Cardiac muscle cell (in vitro differentiated cells and primary cell): ENCODE measurements around the gene GOLGA6L26. TPM values are rescaled to one million over a fixed set of nuclear protein-coding genes. Genes with fewer than 3 reads are reported as not detected.
"Not testable (repeated sequence)": the region's sequence is repeated elsewhere in the genome, so short reads cannot be mapped to it uniquely, and the experiment has no call there.

Experiments
- DNase-seq, 2 donors: peaks; one replicate each; pipeline versions ENCODE4 v3.0.0 to v3.0.0-alpha.2; 2010 to 2017; ENCODE audit warnings: low read depth in 1 of 2, low spot score in 1 of 2
- H3K27ac ChIP-seq: fragments of 200-600 bp; sonication (generic); 2 replicates; pipeline ENCODE4 v1.5.1; 2016
- H3K27me3 ChIP-seq: fragments of 200-600 bp; sonication (generic); 2 replicates; pipeline ENCODE4 v1.6.0; 2016; ENCODE audit warnings: control low read depth
- H3K36me3 ChIP-seq: fragments of 200-600 bp; sonication (generic); 2 replicates; pipeline ENCODE4 v1.5.1; 2016; ENCODE audit warnings: control low read depth
- H3K4me1 ChIP-seq: fragments of 200-600 bp; sonication (generic); 2 replicates; pipeline ENCODE4 v1.8.1; 2017; ENCODE audit warnings: low read depth, mild to moderate bottlenecking, mixed run types
- H3K4me3 ChIP-seq: fragments of 200-600 bp; sonication (generic); 2 replicates; pipeline ENCODE4 v1.5.1; 2016; ENCODE audit warnings: mild to moderate bottlenecking
- H3K9me3 ChIP-seq: fragments of 200-600 bp; sonication (generic); 2 replicates; pipeline ENCODE4 v1.5.1; 2017; ENCODE audit warnings: low read depth, mild to moderate bottlenecking, control low read depth
- polyA plus RNA-seq: library from polyadenylated mRNA; unstranded; fragments of >200 nt; fragmentation: Nextera tagmentation; extraction: Ambion mirVana; gene quantifications from 2 replicates; pipeline ENCODE4 v1.2.1, GENCODE V29; 2016
- total RNA-seq: library from RNA; depleted of rRNA; stranded (reverse); fragments of >200 nt; gene quantifications from 2 replicates; pipeline ENCODE4 v1.2.3, GENCODE V29; 2016
- TF ChIP-seq, protein P1 (sequence below): IDR thresholded peaks from 2 replicates; pipeline ENCODE4 v1.5.1; 2012; ENCODE audit warnings: low read depth, mild to moderate bottlenecking, low read length

The GOLGA6L26 gene, protein sequence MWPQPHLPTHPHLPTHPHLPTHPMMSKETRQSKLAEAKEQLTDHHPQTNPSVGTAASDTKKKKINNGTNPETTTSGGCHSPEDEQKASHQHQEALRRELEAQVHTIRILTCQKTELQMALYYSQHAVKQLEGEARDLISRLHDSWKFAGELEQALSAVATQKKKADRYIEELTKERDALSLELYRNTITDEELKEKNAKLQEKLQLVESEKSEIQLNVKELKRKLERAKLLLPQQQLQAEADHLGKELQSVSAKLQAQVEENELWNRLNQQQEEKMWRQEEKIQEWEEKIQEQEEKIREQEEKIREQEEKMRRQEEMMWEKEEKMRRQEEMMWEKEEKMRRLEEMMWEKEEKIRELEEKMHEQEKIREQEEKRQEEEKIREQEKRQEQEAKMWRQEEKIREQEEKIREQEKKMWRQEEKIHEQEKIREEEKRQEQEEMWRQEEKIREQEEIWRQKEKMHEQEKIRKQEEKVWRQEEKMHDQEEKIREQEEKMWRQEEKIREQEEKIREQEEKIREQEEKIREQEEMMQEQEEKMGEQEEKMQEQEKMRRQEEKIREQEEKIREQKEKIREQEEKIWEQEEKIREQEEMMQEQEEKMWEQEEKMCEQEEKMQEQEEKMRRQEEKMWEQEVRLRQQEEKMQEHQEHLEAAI
- not detected in 2 replicates for total RNA-seq
- polyA plus RNA-seq: not detected in 2 replicates

DNA sequence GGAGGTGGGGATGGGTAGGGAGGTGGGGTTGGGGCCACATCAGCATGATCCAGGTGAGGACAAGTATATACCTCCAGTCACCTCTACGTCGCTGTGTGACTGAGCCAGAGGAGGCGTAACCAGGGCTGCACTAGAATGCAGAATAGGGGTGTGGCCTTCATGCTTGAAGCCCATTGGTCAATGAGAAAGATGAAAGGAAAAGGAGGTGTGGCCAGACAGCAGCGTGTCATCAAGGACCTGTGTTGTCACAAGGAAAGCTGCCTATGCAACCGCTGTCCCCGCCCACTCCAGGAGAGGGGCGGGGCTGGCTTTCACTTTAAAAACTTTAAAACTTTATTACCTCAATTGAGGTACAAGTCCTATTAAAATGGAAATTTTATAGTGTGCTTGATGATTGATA, at the start of gene GOLGA6L26:
Gene GOLGA6L26 (minus strand): TSS at position 101 of the 400 bp plus-strand sequence. CDS start 61 bp downstream, at position 40.
- not testable (repeated sequence) for H3K4me3 ChIP-seq, H3K27ac ChIP-seq, H3K4me1 ChIP-seq, H3K36me3 ChIP-seq, H3K27me3 ChIP-seq, DNase-seq, H3K9me3 ChIP-seq

DNA sequence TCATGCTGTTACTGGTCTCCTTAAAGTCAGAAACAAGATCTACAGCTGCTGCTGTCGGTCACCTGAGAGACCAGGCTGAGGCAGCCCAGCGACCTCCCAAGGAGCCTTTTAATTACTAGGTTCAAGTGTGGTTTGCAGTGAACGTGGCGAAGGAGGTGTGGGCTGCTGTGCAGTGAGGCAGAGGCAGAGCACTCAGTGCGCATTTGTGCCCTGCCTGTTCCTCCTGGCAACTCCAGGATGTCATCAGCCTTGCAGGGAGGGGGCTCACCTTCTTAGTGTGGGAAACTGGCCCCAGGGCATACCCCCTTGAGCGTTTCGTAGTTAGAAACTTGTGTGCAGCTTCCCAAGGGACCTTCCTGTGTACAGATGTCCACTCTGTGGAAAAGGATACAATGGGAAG, 47.2 kb upstream of the GOLGA6L26 start:
- not testable (repeated sequence) for H3K4me3 ChIP-seq, H3K9me3 ChIP-seq, H3K27ac ChIP-seq, DNase-seq, H3K4me1 ChIP-seq, H3K36me3 ChIP-seq, H3K27me3 ChIP-seq

DNA sequence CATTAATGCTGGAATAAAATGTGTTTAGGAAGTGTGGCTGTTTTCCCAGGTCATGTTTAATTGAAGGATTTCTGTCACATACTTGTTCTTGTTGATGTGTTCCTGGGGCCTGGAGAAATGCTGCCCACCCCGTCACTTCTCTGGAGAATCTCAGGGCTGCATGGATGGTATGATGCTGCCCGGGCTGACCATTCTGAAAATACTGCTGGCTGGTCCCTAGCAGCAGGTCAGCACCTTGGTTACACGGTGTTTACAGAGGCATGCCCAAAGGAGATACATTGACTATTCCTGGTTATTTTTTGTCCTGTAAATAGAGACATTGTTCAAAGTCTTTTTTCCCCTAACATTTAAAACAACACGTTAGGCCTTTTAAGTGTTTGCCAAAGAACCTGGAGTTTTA, 46.7 kb upstream of the GOLGA6L26 start:
- not testable (repeated sequence) for H3K4me1 ChIP-seq, DNase-seq, H3K27me3 ChIP-seq

DNA sequence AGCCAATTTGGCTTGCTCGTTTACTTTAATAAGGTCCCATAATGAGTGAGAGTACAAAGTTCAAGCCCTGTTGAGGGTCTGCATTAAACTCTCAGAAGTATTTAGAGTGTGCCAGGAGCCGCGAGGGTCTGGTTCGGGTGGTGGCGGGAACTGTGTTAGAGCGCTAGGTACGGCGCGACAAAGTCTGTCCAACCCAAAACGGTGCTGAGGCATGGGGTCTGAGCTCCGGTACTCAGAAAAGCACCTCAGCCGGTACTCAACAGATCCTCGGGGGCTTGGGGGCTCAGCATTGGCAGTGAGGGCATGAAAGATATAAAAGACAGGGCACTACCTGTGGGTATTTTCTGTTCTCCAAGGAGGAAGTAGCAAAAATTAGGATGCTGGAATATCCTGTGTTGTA, 45.0 kb upstream of the GOLGA6L26 start:
- not testable (repeated sequence) for H3K4me1 ChIP-seq, H3K4me3 ChIP-seq, H3K27ac ChIP-seq, H3K36me3 ChIP-seq, H3K9me3 ChIP-seq, H3K27me3 ChIP-seq, DNase-seq

More for the DNA sequence above, 46.7 kb upstream of the GOLGA6L26 start:
- not testable (repeated sequence) for H3K9me3 ChIP-seq, H3K4me3 ChIP-seq, H3K36me3 ChIP-seq, H3K27ac ChIP-seq

DNA sequence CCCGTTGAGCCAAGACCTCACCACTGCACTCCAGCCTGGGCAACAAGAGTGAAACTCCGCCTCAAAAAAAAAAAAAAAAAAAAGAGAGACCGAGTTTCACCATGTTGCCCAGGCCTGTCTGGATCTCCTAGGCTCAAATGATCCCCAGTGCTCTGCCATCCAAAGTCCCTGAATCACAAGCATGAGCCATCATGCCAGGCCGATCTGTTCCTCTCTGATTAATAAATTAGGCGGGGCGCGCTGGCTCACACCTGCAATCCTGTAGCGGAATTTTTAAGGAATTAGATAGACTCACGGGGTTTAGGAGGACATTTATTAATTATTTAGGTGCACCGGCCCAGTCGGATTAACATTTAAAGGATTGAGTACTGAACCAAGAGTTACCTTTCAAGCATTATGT, 40.2 kb upstream of the GOLGA6L26 start:
- H3K27me3 ChIP-seq, H3K27ac ChIP-seq, H3K9me3 ChIP-seq, H3K4me3 ChIP-seq, DNase-seq, H3K36me3 ChIP-seq, H3K4me1 ChIP-seq: not testable (repeated sequence)

DNA sequence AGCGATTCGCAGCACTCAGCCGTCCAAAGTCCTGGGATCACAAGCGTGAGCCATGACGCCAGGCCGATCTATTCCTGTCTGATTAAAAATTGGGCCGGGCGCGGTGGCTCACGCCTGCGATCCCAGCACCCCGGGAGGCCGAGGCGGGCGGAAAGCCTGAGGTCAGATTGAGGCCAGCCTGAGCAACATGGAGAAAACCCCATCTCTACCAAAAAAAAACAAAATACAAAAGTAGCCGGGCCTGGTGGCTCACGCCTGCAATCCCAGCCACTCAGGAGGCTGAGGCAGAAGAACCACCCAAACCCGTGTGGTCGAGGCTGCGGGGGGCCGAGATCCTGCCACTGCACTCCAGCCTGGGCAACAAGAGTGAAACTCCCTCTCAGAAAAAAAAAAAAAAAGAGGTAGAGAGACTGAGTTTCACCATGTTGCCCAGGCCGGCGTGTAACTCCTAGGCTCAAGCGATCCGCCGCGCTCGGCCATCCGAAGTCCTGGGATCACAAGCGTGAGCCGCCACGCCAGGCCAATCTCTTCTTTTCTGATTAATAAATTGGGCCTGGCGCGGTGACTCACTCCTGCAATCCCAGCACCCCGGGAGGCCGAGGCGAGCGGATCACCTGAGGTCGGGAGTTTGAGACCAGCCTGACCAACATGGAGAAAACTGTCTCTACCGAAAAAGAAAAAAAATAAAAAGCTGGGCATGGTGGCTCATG, 39.0 kb upstream of the GOLGA6L26 start:
- H3K9me3 ChIP-seq, DNase-seq, H3K27ac ChIP-seq, H3K36me3 ChIP-seq, H3K27me3 ChIP-seq, H3K4me3 ChIP-seq, H3K4me1 ChIP-seq: not testable (repeated sequence)

DNA sequence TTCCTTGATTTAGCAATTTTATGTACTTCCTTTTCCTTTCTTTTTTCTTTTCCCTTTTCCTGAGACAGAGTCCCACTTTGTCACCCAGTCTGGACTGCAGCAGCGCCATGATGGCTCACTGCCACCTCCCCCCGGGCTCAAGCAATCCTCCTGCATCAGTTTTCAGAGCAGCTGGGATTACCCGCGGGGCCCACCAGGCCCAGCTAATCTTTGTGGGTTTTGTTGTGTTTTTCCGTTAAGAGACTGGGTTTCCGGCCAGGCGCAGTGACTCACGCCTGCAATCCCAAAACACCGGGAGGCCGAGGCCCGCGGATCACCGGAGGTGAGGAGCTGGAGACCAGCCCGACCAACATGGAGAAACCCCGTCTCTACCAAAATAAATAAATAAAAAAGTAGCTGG, 38.3 kb upstream of the GOLGA6L26 start:
- Histone ChIP-seq H3K4me3 (no peak overlapping the region), H3K27me3 (no peaks in the 10 kb centered on the region), H3K27ac (no peak overlapping the region), H3K36me3 (no peaks in the 10 kb centered on the region), H3K4me1 (no peaks in the 10 kb centered on the region), H3K9me3 (no peaks in the 10 kb centered on the region)
- TF ChIP-seq, protein P1, sequence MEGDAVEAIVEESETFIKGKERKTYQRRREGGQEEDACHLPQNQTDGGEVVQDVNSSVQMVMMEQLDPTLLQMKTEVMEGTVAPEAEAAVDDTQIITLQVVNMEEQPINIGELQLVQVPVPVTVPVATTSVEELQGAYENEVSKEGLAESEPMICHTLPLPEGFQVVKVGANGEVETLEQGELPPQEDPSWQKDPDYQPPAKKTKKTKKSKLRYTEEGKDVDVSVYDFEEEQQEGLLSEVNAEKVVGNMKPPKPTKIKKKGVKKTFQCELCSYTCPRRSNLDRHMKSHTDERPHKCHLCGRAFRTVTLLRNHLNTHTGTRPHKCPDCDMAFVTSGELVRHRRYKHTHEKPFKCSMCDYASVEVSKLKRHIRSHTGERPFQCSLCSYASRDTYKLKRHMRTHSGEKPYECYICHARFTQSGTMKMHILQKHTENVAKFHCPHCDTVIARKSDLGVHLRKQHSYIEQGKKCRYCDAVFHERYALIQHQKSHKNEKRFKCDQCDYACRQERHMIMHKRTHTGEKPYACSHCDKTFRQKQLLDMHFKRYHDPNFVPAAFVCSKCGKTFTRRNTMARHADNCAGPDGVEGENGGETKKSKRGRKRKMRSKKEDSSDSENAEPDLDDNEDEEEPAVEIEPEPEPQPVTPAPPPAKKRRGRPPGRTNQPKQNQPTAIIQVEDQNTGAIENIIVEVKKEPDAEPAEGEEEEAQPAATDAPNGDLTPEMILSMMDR: no peak
- peak in 1 of 2 donors; percentile 54 for DNase-seq

DNA sequence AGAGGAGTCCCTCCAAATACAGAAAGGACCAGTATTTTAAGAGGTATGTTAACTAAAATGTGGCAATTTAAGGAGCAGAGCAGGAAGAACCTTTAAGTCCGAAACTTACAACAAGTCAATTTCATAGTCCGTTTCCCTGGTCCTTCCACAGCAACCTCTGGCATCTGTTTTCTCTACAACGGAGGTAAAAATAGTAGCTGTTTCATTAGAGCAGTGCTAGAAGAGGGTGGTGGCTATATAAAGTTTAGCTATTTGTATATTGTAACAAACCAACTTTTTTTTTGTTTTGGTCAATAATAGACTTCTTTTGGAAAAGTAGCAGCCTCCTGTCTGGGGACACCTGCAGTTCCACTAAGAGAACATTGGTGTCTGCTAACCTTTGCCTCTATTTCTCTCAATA, 37.9 kb upstream of the GOLGA6L26 start:
- not testable (repeated sequence) for H3K9me3 ChIP-seq, H3K27me3 ChIP-seq, DNase-seq, H3K4me1 ChIP-seq, H3K4me3 ChIP-seq, H3K36me3 ChIP-seq, H3K27ac ChIP-seq

DNA sequence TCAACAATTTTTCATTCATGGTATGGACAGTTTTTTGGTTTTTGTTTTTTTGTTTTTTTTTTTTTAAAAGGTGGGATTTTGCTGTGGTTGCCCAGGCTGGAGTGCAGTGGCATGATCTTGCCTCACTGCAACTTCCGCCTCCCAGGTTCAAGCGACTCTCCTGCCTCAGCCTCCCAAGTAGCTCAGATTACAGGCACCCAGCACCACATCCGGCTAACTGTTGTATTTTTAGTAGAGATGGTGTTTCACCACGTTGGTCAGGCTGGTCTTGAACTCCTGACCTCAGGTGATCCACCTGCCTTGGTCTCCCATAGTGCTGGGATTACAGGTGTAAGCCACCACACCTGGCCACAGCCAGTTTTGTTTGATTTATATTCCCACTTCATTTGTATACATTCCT, 37.1 kb upstream of the GOLGA6L26 start:
- not testable (repeated sequence) for H3K4me1 ChIP-seq, H3K9me3 ChIP-seq, DNase-seq, H3K4me3 ChIP-seq, H3K27ac ChIP-seq, H3K27me3 ChIP-seq, H3K36me3 ChIP-seq
